ENCODE results near the gene BDNF. TPM values are rescaled to one million over a fixed set of nuclear protein-coding genes. Genes with fewer than 3 reads are reported as not detected.
"Not testable (repeated sequence)": the region's sequence is repeated elsewhere in the genome, so short reads cannot be mapped to it uniquely, and the experiment has no call there.

BDNF gene
- total RNA-seq, 1 donor from 2014 or later, result 3.1 TPM

DNA sequence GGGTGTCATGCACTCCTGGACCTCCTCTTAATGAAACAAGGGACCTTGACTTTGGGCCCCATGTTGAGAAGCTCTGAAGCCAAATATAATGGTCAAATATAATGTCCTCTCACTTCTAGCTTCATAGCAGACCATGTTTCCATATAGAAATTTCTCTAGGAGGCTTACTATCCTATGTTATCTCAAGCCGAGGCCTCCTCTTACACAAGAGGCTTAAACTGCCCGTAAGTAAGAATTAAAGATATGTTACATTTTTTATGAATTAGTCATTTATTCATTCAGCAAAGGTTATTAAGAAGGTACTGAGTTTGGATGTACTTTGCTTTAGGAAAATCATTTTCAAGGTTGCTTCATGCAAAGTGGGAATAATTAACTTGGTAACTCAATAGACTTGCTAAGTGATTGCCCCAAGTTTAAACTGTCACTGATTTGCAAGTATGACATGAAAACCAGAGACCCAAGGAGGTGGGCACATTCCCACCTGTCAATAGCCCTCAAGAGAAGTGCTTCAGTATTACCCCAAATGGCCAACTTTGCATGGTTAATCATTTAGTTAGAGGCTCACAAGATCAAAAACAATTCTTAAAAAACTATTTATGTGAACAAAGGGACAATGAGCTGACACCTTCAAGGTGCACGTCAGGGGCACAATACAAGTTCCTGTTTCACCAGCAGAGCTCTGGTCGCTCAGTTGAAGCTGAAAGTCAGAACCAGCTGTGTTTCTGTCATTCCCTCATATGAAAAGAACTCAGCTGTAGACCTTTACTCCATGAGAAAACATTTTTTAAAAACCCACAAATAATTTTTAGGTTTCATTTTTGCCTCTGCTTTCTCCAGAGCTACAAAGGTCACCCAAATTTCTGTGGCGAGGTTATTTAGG is 20.9 kb downstream of the BDNF start:
- DNase-seq, result no peak
- Histone ChIP-seq H3K9me3 (replicated peaks) (peaks cover 12% of the 10 kb centered on the region), H3K4me3 (no peak overlapping the region), H3K27me3 (ENCODE audit: low read depth) (no peaks in the 10 kb centered on the region), H3K4me1 (peaks cover 18% of the 10 kb centered on the region), H3K36me3 (peaks cover 4% of the 10 kb centered on the region), H3K27ac (replicated peaks) (no peak overlapping the region)
- TF ChIP-seq, protein P1, sequence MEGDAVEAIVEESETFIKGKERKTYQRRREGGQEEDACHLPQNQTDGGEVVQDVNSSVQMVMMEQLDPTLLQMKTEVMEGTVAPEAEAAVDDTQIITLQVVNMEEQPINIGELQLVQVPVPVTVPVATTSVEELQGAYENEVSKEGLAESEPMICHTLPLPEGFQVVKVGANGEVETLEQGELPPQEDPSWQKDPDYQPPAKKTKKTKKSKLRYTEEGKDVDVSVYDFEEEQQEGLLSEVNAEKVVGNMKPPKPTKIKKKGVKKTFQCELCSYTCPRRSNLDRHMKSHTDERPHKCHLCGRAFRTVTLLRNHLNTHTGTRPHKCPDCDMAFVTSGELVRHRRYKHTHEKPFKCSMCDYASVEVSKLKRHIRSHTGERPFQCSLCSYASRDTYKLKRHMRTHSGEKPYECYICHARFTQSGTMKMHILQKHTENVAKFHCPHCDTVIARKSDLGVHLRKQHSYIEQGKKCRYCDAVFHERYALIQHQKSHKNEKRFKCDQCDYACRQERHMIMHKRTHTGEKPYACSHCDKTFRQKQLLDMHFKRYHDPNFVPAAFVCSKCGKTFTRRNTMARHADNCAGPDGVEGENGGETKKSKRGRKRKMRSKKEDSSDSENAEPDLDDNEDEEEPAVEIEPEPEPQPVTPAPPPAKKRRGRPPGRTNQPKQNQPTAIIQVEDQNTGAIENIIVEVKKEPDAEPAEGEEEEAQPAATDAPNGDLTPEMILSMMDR (IDR thresholded peaks at IDR 0.05; ENCODE audit: borderline replicate concordance), result no peak
- intact Hi-C loops (cut with micrococcal nuclease), result no loop called here

DNA sequence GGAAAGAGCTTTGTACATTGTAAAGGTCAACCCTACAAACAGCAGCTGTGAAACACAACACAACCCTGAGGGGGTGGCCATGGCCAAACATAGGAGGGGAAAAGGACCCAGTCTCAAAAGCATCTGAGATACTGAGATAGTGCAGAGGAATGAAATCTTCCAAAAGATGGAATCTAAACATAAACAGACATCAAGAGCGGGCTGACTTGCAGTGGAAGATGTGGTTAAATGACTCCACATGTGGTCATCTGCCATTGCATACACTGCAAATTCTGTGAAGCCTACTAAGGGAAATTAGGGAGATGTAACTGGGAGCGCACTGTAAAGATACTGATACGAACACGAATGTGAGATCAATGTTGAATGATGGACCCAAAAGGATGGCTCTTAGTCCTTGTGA is 22.0 kb downstream of the BDNF start:
- no peaks in the 10 kb centered on the region for H3K27me3 ChIP-seq (ENCODE audit: low read depth)
- no peak overlapping the region for H3K4me3 ChIP-seq
- peaks cover 4% of the 10 kb centered on the region for H3K36me3 ChIP-seq
- no peak overlapping the region for H3K27ac ChIP-seq (replicated peaks)
- TF ChIP-seq, protein P1 (IDR thresholded peaks at IDR 0.05; ENCODE audit: borderline replicate concordance), result no peak
- intact Hi-C loops (cut with micrococcal nuclease), result no loop called here
- H3K4me1 ChIP-seq, result peaks cover 18% of the 10 kb centered on the region
- peaks cover 9% of the 10 kb centered on the region for H3K9me3 ChIP-seq (replicated peaks)
- no peak for DNase-seq

DNA sequence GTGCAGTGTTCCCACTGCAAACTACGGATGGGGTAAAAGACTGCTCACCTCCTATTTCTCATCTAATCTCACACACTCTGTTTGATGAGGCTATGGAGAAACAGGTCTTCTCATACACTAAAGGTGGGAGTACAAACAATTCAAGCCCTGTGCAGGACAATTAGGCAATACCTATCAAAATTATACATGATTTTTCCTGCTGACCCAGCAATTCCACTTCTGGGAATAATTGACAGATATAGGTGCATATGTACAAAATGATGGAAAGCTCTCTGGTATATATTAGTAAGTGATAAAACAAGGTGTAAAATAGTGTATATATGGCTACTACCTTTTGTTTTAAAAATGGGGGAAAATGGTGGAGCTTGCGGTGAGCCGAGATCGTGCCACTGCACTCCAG is 23.1 kb downstream of the BDNF start:
- Histone ChIP-seq H3K27ac (replicated peaks) (no peak overlapping the region), H3K9me3 (replicated peaks) (no peaks in the 10 kb centered on the region), H3K36me3 (no peaks in the 10 kb centered on the region), H3K4me3 (no peak overlapping the region), H3K27me3 (ENCODE audit: low read depth) (no peaks in the 10 kb centered on the region), H3K4me1 (peaks cover 18% of the 10 kb centered on the region)
- intact Hi-C loops (cut with micrococcal nuclease), result no loop called here
- DNase-seq, result no peak
- TF ChIP-seq, protein P1 (IDR thresholded peaks at IDR 0.05; ENCODE audit: borderline replicate concordance), result no peak

DNA sequence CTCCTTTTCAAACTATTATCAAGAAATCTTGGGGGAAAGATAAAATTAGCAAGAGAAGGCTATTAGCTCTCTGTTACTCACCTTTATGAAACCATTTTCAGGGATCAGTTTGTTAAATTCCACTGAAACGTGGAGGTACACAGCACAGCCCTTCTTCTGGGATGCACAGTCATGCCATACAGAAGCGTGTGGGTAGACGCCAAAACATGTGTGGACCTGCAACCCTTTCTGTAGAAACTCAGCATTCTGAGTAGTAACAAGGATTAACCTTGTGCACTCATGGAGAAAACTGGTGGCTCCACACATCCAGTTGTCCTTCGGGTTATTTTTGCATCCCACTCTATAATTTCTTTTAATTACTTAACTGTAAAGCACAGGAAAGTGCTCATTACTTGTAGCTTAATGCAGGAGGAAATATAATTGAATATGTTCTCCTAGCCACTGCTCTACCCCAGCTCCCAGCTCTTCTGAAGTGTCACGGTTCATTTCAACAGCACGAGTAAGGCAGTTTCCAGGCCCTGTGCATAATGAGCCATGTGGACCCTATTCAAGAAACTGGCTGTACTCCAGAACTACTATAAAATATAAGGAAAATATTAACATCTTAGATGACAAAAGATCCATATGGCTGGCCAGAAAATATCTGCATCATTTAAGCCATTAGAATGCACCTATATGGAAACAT is 26.1 kb downstream of the BDNF start:
- Histone ChIP-seq H3K27me3 (ENCODE audit: low read depth) (no peaks in the 10 kb centered on the region), H3K4me3 (no peak overlapping the region), H3K9me3 (replicated peaks) (peaks cover 4% of the 10 kb centered on the region), H3K36me3 (no peaks in the 10 kb centered on the region), H3K27ac (replicated peaks) (no peak overlapping the region), H3K4me1 (no peaks in the 10 kb centered on the region)
- TF ChIP-seq, protein P1 (IDR thresholded peaks at IDR 0.05; ENCODE audit: borderline replicate concordance), result no peak
- DNase-seq, result no peak
- intact Hi-C loops (cut with micrococcal nuclease), result no loop called here

DNA sequence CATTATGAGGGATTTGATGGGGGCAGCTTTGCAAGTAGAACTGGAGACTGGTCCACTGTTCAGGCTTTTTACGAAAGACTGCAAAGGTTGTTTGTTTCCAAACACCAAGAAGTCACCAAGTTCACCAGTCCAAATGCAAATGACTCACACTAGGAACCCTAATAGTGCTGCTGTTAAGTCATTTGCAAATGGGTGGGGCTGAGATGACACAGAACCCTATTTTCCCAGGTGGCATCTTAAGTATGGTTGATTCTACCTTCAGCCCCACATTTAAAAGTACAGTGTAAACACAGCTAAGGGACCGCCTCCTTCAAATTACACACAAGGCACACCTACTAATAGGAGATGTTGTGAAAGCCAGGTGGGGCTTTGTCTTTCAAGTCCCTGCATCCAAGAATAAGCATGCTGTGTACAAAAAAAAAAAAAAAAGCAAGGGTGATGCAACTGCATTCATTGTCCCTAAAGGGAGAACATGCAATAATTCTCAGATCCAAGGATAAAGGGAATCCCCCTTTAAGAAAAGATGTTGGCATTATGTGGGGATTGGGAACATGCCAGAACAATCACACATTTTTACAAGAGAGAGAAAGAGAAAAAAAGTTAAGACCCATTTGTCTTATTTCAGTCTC is 27.3 kb downstream of the BDNF start:
- intact Hi-C loops (cut with micrococcal nuclease), result no loop called here
- H3K27ac ChIP-seq (replicated peaks), result no peak overlapping the region
- H3K27me3 ChIP-seq (ENCODE audit: low read depth), result no peaks in the 10 kb centered on the region
- H3K4me1 ChIP-seq, result no peaks in the 10 kb centered on the region
- TF ChIP-seq, protein P1 (IDR thresholded peaks at IDR 0.05; ENCODE audit: borderline replicate concordance), result no peak
- no peak for DNase-seq
- H3K9me3 ChIP-seq (replicated peaks), result peaks cover 11% of the 10 kb centered on the region
- H3K36me3 ChIP-seq, result no peaks in the 10 kb centered on the region
- H3K4me3 ChIP-seq, result no peak overlapping the region

DNA sequence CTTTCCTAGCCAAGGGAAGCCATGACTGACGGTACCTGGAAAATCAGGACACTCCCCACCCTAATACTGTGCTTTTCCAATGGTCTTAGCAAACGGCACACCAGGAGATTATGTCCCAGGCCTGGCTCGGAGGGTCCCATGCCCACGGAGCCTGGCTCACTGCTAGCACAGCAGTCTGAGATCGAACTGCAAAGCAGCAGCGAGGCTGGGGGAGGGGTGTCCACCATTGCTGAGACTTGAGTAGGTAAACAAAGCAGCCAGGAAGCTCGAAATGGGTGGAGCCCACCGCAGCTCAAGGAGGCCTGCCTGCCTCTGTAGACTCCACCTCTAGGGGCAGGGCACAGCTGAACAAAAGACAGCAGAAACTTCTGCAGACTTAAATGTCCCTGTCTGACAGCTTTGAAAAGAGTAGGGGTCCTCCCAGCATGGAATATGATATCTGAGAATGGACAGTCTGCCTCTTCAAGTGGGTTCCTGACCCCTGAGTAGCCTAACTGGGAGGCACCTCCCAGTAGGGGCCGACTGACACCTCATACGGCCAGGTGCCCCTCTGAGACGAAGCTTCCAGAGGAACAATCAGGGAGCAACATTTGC is 34.6 kb downstream of the BDNF start:
- H3K9me3 ChIP-seq (replicated peaks), result peaks cover 11% of the 10 kb centered on the region
- H3K27ac ChIP-seq (replicated peaks); H3K4me1 ChIP-seq; intact Hi-C loops (cut with micrococcal nuclease); DNase-seq; H3K4me3 ChIP-seq; H3K27me3 ChIP-seq (ENCODE audit: low read depth); H3K36me3 ChIP-seq: not testable (repeated sequence)
